WERI-Rb-1 (cell line): ENCODE results near the gene IFNL3.
"Not testable (repeated sequence)": the region's sequence is repeated elsewhere in the genome, so short reads cannot be mapped to it uniquely, and the experiment has no call there.

Experiments used
- DNase-seq: peaks from one replicate; pipeline ENCODE4 v3.0.0-alpha.2; 2020
- H3K27ac ChIP-seq: fragments of 250-450 bp; sonication (Bioruptor Pico); 2 replicates; pipeline ENCODE4 v1.5.1; 2020; ENCODE audit warnings: mild to moderate bottlenecking, moderate library complexity
- H3K27me3 ChIP-seq: fragments of 250-450 bp; sonication (Bioruptor Pico); 2 replicates; pipeline ENCODE4 v1.5.1; 2021; ENCODE audit warnings: mild to moderate bottlenecking, low read depth, moderate library complexity; ENCODE audit not compliant: insufficient read depth, severe bottlenecking
- H3K36me3 ChIP-seq: fragments of 250-450 bp; sonication (Bioruptor Pico); 2 replicates; pipeline ENCODE4 v1.5.1; 2020; ENCODE audit warnings: mild to moderate bottlenecking, moderate library complexity
- H3K4me3 ChIP-seq: 2 replicates; pipeline ENCODE4 v1.5.1; 2011; ENCODE audit warnings: low read depth, mild to moderate bottlenecking, control low read depth, low read length
- H3K9me3 ChIP-seq: fragments of 250-450 bp; sonication (Bioruptor Pico); 2 replicates; pipeline ENCODE4 v1.5.1; 2021; ENCODE audit warnings: mild to moderate bottlenecking, moderate library complexity; ENCODE audit not compliant: severe bottlenecking
- CTCF ChIP-seq: IDR thresholded peaks from 2 replicates; pipeline ENCODE4 v1.5.1; 2011; ENCODE audit warnings: low read depth, mild to moderate bottlenecking, control low read depth, inconsistent platforms, low read length

The IFNL3 gene

GRCh38 chr19:39244410-39245100 is at the start of gene IFNL3:
Gene IFNL3 (minus strand): TSS chr19:39245006. CDS start chr19:39244967, 39 bp downstream.
- not testable (repeated sequence) for H3K27ac ChIP-seq, H3K4me3 ChIP-seq, H3K36me3 ChIP-seq, DNase-seq, H3K27me3 ChIP-seq, H3K9me3 ChIP-seq

- DNase-seq: no peak
- Histone ChIP-seq H3K4me3 (no peak overlapping the region), H3K36me3 (no peaks in the 10 kb centered on the region), H3K9me3 (no peaks in the 10 kb centered on the region), H3K27me3 (no peaks in the 10 kb centered on the region), H3K27ac (no peak overlapping the region)
- no peak for TF ChIP-seq CTCF
These were observed 48.6 kb upstream of the IFNL3 start for GRCh38 chr19:39293394-39293793.

- no peak for TF ChIP-seq CTCF
- H3K27ac ChIP-seq: no peak overlapping the region
- H3K4me3 ChIP-seq: no peak overlapping the region
- H3K9me3 ChIP-seq: peaks cover 5% of the 10 kb centered on the region
- no peaks in the 10 kb centered on the region for H3K36me3 ChIP-seq
- no peaks in the 10 kb centered on the region for H3K27me3 ChIP-seq
- no peak for DNase-seq
These were observed 39.2 kb upstream of the IFNL3 start for GRCh38 chr19:39284032-39284431.

- DNase-seq: no peak
- Histone ChIP-seq H3K27me3 (no peaks in the 10 kb centered on the region), H3K36me3 (no peaks in the 10 kb centered on the region), H3K27ac (no peak overlapping the region), H3K9me3 (peaks cover 5% of the 10 kb centered on the region), H3K4me3 (no peak overlapping the region)
- TF ChIP-seq CTCF: no peak
These were observed 37.2 kb upstream of the IFNL3 start for GRCh38 chr19:39282021-39282420.

- Histone ChIP-seq H3K27ac (no peak overlapping the region), H3K9me3 (peaks cover 2% of the 10 kb centered on the region), H3K4me3 (no peak overlapping the region), H3K36me3 (no peaks in the 10 kb centered on the region), H3K27me3 (no peaks in the 10 kb centered on the region)
- DNase-seq: no peak
- TF ChIP-seq CTCF: no peak
These were observed 32.8 kb upstream of the IFNL3 start for GRCh38 chr19:39277598-39277997.

- TF ChIP-seq CTCF: no peak
- Histone ChIP-seq H3K27me3 (no peaks in the 10 kb centered on the region), H3K4me3 (no peak overlapping the region), H3K36me3 (no peaks in the 10 kb centered on the region), H3K9me3 (no peaks in the 10 kb centered on the region), H3K27ac (no peak overlapping the region)
- DNase-seq: no peak
These were observed 31.9 kb upstream of the IFNL3 start for GRCh38 chr19:39276740-39277139.
